Ecto neural progenitor cell (in vitro differentiated cells): ENCODE data around the gene MED9.

Experiments used
- DNase-seq: peaks from one replicate; pipeline ENCODE4 v3.0.0-alpha.2; 2018; ENCODE audit warnings: low spot score

The MED9 gene

GRCh38 chr17:17516941-17517720, 40.3 kb downstream of the MED9 start:
- no peak for DNase-seq

GRCh38 chr17:17518014-17518413, 41.2 kb downstream of the MED9 start:
- DNase-seq = no peak

GRCh38 chr17:17518951-17519350, 42.2 kb downstream of the MED9 start:
- no peak for DNase-seq

GRCh38 chr17:17519886-17520285, 43.1 kb downstream of the MED9 start:
- DNase-seq = no peak

GRCh38 chr17:17520599-17521232, 43.9 kb downstream of the MED9 start:
- DNase-seq = no peak

- no peak for DNase-seq
Observed at GRCh38 chr17:17523001-17523730, 46.4 kb downstream of the MED9 start.

GRCh38 chr17:17523731-17524490, 47.1 kb downstream of the MED9 start:
- no peak for DNase-seq

GRCh38 chr17:17525311-17525710, 48.5 kb downstream of the MED9 start:
- no peak for DNase-seq

GRCh38 chr17:17525956-17526355, 49.2 kb downstream of the MED9 start:
- DNase-seq = no peak

- DNase-seq = no peak
Observed at GRCh38 chr17:17526369-17526768, 49.6 kb downstream of the MED9 start.

- DNase-seq = no peak
Observed at GRCh38 chr17:17527534-17527933, 50.7 kb downstream of the MED9 start.

- DNase-seq = no peak
Observed at GRCh38 chr17:17527956-17528500, 51.2 kb downstream of the MED9 start.

- DNase-seq = no peak
Observed at GRCh38 chr17:17528696-17529652, 52.2 kb downstream of the MED9 start.

- no peak for DNase-seq
Observed at GRCh38 chr17:17531156-17531555, 54.4 kb downstream of the MED9 start.

- no peak for DNase-seq
Observed at GRCh38 chr17:17532991-17533390, 56.2 kb downstream of the MED9 start.

GRCh38 chr17:17533901-17534441, 57.2 kb downstream of the MED9 start:
- no peak for DNase-seq

GRCh38 chr17:17535957-17536356, 59.2 kb downstream of the MED9 start:
- DNase-seq = no peak

- no peak for DNase-seq
Observed at GRCh38 chr17:17536702-17537101, 59.9 kb downstream of the MED9 start.

- DNase-seq = no peak
Observed at GRCh38 chr17:17537311-17538099, 60.7 kb downstream of the MED9 start.
